Astrocyte of the spinal cord (primary cell): Measurements from ENCODE around the gene DPYSL4.

ENCODE experiments used
- DNase-seq: peaks from one replicate; pipeline ENCODE4 v3.0.0; 2011; ENCODE audit warnings: low read depth, low spot score
- H3K4me3 ChIP-seq: 2 replicates; pipeline ENCODE4 v1.5.1; 2011; ENCODE audit warnings: low read depth, mild to moderate bottlenecking, low read length, moderate library complexity
- CTCF ChIP-seq: IDR thresholded peaks from 2 replicates; pipeline ENCODE4 v1.5.1; 2012; ENCODE audit warnings: low read depth, mild to moderate bottlenecking, low read length, inconsistent platforms
- in situ Hi-C: cut with HindIII; loops from 2 replicates; pipeline ENCODE4 v1.10.0; 2017; ENCODE audit warnings: low sequenced_read_pairs

The DPYSL4 gene

DNA sequence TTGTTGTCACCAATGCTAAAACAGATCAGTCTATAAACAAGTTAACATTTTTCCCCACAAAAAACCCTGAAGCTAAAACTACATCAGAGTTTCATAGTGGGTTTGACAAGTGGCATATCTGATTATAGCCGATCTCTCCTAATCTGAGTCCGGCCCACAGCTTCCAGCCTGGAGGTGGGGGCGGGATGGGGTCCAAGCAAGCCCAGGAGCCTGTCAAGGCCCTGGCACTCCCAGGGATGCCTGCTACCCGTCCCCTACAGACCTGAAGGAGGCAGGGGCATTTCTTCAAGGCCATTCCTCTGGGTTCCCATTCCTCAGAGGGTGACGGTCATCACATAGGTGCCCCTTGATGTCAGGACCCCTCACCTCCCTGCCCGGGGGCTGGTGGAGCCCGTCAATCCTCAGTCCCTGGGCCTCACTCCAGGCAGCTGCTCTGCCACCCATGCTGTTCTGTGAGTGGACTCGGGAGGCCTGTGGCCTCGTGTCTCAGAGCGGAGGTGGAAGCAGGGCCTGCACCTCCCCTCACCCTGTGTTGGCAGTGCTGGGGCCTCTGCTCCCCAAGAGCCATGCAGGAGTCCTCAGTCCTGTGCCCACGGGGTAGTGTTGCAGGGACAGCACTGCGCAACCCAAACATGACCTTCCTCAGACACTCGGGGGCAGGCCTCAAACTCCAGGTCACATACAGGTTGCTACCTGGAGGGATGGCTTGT, 8.8 kb downstream of the DPYSL4 start:
- no peak for TF ChIP-seq CTCF
- no peak for DNase-seq
- H3K4me3 ChIP-seq, result no peak overlapping the region
- in situ Hi-C loops, result no loop called here

GRCh38 chr10:132196178-132197113, 9.7 kb downstream of the DPYSL4 start:
- H3K4me3 ChIP-seq, result no peak overlapping the region
- in situ Hi-C loops, result no loop called here
- TF ChIP-seq CTCF, result no peak
- no peak for DNase-seq

DNA sequence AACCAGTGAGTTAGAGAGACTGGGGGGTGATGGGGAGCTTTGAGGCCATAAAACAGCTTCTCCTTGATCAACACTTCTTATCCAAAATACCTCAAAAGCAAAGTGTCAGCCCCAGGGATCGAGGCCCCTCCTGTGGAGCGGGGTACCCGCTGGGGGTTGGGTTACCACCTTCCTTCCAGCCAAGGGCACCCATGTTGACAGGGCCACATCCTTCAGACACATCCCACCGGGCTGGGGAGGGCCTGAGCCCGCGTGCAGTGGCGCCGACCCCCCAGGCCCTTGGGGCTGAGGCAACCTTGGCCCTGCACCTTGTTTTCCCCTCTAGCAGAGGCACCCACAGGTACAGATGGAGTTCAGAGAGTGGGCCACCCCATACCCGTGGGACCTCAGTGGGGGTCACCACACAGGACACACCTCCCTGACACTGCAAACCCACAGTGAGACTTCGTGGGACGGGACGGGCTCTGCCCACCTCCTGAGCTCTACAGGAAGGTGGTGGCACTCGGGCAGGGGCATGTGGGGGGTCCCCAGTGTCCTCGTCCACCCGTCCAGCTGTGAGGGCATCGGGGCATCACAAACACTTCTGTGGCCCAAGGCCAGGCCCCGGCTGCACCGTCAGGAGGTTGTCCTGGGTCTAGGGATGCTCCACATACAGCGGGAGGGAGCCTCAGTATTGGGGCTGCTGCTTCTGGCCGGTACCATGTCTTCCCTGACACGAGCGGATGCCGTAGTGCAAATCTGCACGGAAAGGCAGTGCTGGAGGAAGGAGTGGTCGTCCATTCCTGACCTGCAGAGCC, 10.7 kb downstream of the DPYSL4 start:
- no peak overlapping the region for H3K4me3 ChIP-seq
- TF ChIP-seq CTCF, result no peak
- in situ Hi-C loops, result no loop called here
- DNase-seq, result no peak

- in situ Hi-C loops, result no loop called here
- DNase-seq, result no peak
- H3K4me3 ChIP-seq, result no peak overlapping the region
- TF ChIP-seq CTCF, result no peak
Observed at GRCh38 chr10:132198068-132198370, 11.3 kb downstream of the DPYSL4 start.

DNA sequence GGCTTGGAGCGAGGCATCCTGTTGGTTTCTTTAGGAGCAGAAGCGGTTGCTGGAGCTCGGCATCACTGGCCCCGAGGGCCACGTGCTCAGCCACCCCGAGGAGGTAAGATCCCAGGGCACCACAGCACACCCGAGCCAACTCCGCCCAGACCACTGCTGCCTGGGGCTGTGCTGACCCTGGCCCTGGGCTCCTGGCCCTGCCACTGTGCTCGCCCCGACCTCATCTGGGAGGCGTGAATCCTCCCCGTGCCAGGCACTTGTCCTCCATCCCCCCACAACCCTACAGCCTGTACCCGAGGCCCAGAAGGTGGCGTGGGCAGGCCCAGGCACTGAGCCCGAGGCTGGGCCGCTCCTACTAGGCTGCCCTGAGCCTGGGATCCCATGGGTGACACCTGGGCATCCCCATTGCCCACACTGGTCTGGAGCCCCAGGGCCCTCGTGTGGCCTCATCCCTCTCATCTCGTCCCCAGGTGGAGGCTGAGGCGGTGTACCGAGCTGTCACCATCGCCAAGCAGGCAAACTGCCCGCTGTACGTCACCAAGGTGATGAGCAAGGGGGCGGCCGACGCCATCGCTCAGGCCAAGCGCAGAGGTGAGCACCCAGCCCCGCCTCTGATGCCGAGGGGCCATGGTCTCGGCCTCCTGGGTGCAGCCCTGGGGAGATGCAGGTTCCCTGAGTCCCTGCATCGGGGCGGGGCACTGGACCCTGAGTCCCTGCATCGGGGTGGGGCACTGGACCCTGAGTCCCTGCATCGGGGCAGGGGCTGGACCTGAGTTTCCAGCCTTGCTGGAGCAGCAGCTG, 11.8 kb downstream of the DPYSL4 start:
- TF ChIP-seq CTCF, result no peak
- no peak for DNase-seq
- in situ Hi-C loops, result no loop called here
- H3K4me3 ChIP-seq, result no peak overlapping the region

GRCh38 chr10:132199268-132199853, 12.6 kb downstream of the DPYSL4 start:
- H3K4me3 ChIP-seq, result no peak overlapping the region
- in situ Hi-C loops, result no loop called here
- TF ChIP-seq CTCF, result no peak
- DNase-seq, result no peak
